Esophagus squamous epithelium (tissue), 4 donors: ENCODE measurements around the gene GPR179.

Experiments
- POLR2A ChIP-seq, 4 donors: fragments of 450-650 bp; IDR thresholded peaks; one replicate each; pipeline ENCODE4 v1.6.1; 2017; ENCODE audit warnings: antibody characterized with exemption in 4 of 4, mild to moderate bottlenecking in 4 of 4, moderate library complexity in 3 of 4
- TF ChIP-seq, protein P1 (sequence below), 6 experiments: fragments of 450-650 bp in 4 of 6; fragments of 200-600 bp in 2 of 6; sonication (generic) in 2 of 6; IDR thresholded peaks; one replicate each; pipeline ENCODE4 v1.5.1; 2016 to 2019; ENCODE audit warnings: antibody characterized with exemption in 6 of 6, mild to moderate bottlenecking in 4 of 6, moderate library complexity in 4 of 6

- TF ChIP-seq, protein P1, sequence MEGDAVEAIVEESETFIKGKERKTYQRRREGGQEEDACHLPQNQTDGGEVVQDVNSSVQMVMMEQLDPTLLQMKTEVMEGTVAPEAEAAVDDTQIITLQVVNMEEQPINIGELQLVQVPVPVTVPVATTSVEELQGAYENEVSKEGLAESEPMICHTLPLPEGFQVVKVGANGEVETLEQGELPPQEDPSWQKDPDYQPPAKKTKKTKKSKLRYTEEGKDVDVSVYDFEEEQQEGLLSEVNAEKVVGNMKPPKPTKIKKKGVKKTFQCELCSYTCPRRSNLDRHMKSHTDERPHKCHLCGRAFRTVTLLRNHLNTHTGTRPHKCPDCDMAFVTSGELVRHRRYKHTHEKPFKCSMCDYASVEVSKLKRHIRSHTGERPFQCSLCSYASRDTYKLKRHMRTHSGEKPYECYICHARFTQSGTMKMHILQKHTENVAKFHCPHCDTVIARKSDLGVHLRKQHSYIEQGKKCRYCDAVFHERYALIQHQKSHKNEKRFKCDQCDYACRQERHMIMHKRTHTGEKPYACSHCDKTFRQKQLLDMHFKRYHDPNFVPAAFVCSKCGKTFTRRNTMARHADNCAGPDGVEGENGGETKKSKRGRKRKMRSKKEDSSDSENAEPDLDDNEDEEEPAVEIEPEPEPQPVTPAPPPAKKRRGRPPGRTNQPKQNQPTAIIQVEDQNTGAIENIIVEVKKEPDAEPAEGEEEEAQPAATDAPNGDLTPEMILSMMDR (IDR thresholded peaks at IDR 0.05), result no peak
- no peak for TF ChIP-seq POLR2A (IDR thresholded peaks at IDR 0.05)
Observed at GRCh38 chr17:38334480-38335364, 9.0 kb downstream of the GPR179 start.
